GM08714 (cell line): ENCODE results near the gene DUS1L.

Experiments used
- H3K4me3 ChIP-seq: fragments of 200-500 bp; sonication (Bioruptor generic); 2 replicates; pipeline ENCODE4 v1.5.1; 2014; ENCODE audit warnings: mild to moderate bottlenecking, low read length, inconsistent platforms
- ZNF274 ChIP-seq: IDR thresholded peaks from 2 replicates; pipeline ENCODE4 v1.6.1; 2012; ENCODE audit warnings: mild to moderate bottlenecking, low read depth, low read length

DUS1L gene

DNA sequence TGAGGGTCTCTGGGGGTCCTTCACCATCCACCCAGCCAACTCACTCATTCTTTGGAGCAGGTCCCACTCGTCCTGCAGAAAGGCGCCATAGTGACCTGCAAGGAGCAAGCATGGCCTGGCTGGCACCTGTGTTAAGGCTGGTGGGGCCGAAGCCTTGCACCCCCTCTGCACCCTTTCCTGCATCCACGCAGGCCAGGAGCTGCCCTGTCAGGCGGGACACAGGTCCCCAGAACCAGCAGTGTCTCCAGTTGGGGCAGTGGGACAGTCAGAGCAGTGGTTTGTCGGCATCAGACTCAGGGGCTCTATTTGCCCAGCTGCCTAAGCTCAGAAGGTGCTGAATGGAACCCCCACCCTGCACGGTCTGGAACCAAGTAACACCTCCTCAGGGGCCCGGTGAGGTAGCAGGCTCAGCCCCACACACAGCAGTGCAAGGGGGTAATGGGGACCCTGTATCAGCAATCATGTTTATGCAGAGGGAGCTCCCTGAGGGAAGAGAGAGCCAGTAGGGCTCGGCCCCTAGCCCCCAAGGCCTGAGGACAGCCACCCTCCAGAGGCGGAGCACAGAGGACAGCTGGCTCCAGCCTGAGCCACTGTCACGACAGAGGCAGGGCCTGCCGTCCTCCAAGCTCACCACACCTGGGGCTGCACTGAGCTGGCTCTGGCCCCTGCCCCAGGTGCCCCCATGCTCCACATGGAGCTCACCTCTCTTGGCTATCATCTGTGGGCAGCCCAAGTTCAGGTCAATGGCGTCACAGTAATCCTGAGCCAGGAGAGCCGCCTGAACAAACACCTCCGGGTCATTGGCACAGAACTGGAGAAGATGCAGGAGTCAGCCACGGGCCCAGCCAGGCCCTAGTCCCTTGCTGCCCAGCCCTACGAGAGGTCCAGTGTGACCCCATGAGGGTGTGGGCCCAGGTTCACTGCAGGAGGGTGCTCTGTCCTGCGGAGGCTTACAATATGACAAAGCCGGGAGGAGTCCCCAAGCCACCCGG lies 1.9 kb downstream of the DUS1L start:
- no peak for TF ChIP-seq ZNF274
- H3K4me3 ChIP-seq, result no peak overlapping the region; the same call in 1 of the 2 replicates

DNA sequence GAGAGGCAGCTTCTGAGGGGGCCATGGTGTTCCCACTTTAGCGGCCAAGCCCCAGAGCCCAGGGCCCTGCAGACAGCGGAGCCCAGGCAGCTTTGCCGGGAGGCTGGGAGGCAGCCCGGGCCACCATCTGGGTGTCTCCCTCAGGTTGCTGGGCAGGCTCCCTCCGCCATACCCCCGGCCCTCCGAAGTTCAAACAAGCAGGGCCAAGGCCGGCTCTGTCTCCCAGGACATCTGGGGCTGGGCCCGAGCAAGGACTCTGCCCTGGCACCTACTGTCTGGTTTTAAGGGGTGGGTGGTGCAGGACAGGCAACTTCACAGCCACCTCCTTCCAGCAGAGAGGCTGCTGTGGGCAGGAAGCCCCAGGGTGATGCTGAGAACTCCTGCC lies 2.6 kb downstream of the DUS1L start:
- no peak overlapping the region for H3K4me3 ChIP-seq
- TF ChIP-seq ZNF274, result no peak

GRCh38 chr17:82062076-82062983 lies 3.3 kb downstream of the DUS1L start:
- no peak for TF ChIP-seq ZNF274
- no peak overlapping the region for H3K4me3 ChIP-seq

DNA sequence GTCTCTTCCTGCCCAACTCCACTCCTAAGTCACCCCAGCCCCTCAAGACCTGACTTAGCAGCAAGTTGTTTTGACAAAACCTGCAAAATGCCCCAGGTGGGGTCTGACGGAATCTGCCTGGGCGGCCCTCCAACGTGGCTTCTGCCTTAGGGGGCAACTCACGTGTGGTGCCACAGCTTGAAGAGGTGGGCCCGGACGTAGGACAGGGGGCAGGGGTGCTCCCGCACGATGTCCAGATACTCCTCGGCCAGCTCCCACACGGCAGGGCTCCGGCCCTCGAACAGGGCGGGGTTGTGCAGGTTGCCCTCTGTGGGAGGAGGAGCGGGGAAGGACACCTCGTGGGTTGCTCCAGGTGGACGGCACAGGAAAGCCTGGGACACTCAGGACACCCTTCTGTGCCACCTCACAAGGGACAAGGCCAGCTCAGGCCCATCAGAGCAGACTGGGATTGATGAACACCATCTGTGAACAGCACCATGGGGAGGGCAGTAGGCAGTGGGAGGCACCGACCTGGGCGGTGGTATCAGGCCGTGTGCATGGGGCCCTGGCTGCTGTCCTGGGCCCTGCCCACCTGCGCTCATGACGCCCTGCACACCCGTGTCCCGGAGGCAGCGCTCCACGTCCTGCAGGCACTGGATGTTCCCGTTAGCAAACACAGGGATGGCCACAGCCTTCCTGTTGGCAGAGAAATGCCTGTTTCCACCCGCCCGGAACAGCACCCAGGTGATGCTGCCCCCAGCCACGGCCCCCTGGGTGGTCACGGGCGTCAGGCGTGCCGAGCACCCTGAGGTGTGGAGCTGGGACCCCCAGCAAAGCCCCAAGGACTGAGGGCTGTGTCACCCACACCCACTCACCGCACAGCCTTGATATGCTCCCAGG lies 4.3 kb downstream of the DUS1L start:
- TF ChIP-seq ZNF274, result no peak
- no peak overlapping the region for H3K4me3 ChIP-seq

DNA sequence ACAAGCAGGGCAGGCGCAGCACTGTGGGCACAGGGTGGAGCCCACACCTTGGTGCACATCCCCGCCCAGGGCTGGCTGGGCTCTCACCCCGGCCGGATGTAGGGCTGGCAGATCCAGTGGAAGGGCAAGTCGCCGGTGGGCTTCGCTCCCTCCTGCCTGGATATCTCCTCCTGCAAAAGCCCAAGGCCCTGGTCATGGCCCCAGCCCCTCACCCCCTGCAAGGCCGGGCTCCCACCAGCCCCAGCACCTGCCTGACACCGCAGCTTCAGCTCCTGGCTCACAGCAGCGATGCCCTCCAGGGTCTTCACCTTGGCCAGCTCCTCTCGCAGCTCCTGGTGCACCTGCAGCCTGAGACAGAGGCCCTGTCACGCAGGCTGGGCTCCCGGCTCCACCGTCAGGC lies 5.0 kb downstream of the DUS1L start:
- H3K4me3 ChIP-seq, result no peak overlapping the region
- no peak for TF ChIP-seq ZNF274

- no peak for TF ChIP-seq ZNF274
- no peak overlapping the region for H3K4me3 ChIP-seq
Observed at GRCh38 chr17:82060001-82060380, 5.6 kb downstream of the DUS1L start.

DNA sequence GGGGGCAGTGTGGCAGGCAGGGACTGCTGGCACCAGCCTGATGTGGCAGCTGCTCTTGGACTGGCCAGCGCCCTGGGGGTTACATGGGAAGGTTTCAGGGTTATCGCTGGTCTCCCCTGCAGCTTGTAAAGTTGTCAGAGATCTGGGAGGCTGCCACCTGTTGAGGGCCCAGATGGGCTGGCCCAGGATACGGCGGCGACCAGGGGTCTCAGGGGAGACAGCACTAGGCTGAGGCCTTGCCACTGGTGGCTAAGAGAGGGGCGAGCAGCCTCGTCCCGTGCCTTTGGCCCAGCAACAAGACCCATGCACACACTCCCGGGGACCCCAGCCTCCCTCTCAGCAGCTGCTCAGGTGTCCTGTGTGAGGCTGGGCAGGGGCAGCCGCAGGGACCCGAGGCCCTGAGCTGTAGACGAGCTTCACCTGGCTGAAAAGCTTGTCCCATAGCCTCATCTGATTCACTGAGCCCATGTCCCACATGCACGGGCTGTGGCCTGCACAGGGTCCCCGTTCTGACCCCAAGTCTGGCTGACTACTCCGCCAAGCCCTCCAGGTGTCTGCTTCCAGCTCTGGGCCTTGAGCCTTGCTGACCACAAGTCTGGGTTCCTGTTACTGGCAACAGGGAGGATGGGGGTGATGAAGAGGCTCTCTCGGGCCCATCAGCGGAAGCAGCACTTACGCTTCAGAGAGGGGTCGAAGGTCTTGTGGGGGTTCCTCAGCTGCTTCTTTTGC lies 6.2 kb downstream of the DUS1L start:
- H3K4me3 ChIP-seq, result no peak overlapping the region
- no peak for TF ChIP-seq ZNF274

DNA sequence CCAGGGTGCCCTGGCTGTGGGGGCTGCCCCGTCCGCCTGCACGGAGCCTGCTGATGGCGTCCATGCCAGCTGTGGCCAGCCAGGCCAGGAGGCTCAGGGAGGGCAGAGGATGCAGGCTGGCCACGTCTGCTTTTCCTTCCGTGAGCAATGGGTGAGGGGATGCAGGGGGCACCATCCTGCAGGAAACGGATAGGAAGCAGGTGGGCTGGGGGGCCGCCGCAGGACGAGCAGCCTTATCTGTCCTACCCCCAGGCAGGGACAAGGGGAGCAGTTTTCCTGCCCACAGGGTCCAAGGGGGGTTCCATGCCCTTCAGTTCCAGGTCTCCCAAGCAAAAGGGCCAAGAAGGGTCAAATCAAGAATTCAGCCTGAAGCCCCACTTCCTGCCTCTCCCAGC lies 6.8 kb downstream of the DUS1L start:
- no peak for TF ChIP-seq ZNF274
- no peak overlapping the region for H3K4me3 ChIP-seq

GRCh38 chr17:82058230-82058854 lies 7.3 kb downstream of the DUS1L start:
- TF ChIP-seq ZNF274, result no peak
- H3K4me3 ChIP-seq, result no peak overlapping the region

- no peak overlapping the region for H3K4me3 ChIP-seq
Observed at GRCh38 chr17:82056729-82057621, 8.6 kb downstream of the DUS1L start.

GRCh38 chr17:82055965-82056728 lies 9.5 kb downstream of the DUS1L start:
- TF ChIP-seq ZNF274, result no peak
- no peak overlapping the region for H3K4me3 ChIP-seq

More at GRCh38 chr17:82056729-82057621, 8.6 kb downstream of the DUS1L start:
- no peak for TF ChIP-seq ZNF274
